ENCODE measurements around the gene DEDD. TPM values are rescaled to one million over a fixed set of nuclear protein-coding genes. Genes with fewer than 3 reads are reported as not detected.

Gene DEDD
- total RNA-seq, 6 donors from 2014 or later = 26.7 to 45.1 (median 35.1) TPM

GRCh38 chr1:161122967-161123366, 9.5 kb downstream of the DEDD start:
- Histone ChIP-seq H3K27ac (no peak overlapping the region), H3K9me3 (no peaks in the 10 kb centered on the region), H3K27me3 (no peaks in the 10 kb centered on the region), H3K4me3 (no peak overlapping the region), H3K36me3 (peaks cover 24 to 83% (median 55%) of the 10 kb centered on the region in 4 donors), H3K4me1 (peaks cover 24 to 42% (median 34%) of the 10 kb centered on the region in 4 donors)
- DNase-seq (no peak), ATAC-seq (ENCODE audit: low FRiP score in 2 of 2) (no peak)
- TF ChIP-seq POLR2A (IDR thresholded peaks at IDR 0.05) (no peak), CTCF (IDR thresholded peaks at IDR 0.05) (no peak), POLR2AphosphoS5 (IDR thresholded peaks at IDR 0.05) (no peak), EP300 (IDR thresholded peaks at IDR 0.05) (no peak)
- 74 to 75% methylated on average over 6 of the region's 6 CpGs for WGBS, 2 donors

- DNase-seq (no peak), ATAC-seq (ENCODE audit: low FRiP score in 2 of 2) (peak in 1 of 2 donors; percentile 19)
- WGBS, 2 donors = 58 to 69% methylated on average over 4 of the region's 4 CpGs
- Histone ChIP-seq H3K4me3 (no peak overlapping the region), H3K36me3 (peaks cover 24 to 72% (median 55%) of the 10 kb centered on the region in 4 donors), H3K27me3 (no peaks in the 10 kb centered on the region), H3K9me3 (no peaks in the 10 kb centered on the region), H3K4me1 (peaks cover 17 to 42% (median 31%) of the 10 kb centered on the region in 4 donors), H3K27ac (no peak overlapping the region)
- TF ChIP-seq CTCF (IDR thresholded peaks at IDR 0.05) (no peak), POLR2AphosphoS5 (IDR thresholded peaks at IDR 0.05) (no peak), POLR2A (IDR thresholded peaks at IDR 0.05) (no peak), EP300 (IDR thresholded peaks at IDR 0.05) (no peak)
Measured at GRCh38 chr1:161121834-161122233, 10.6 kb downstream of the DEDD start.

GRCh38 chr1:161121042-161121650, 11.3 kb downstream of the DEDD start:
- 83 to 84% methylated on average over 3 of the region's 3 CpGs for WGBS, 2 donors
- no peaks in the 10 kb centered on the region for H3K27me3 ChIP-seq
- no peaks in the 10 kb centered on the region for H3K9me3 ChIP-seq
- ATAC-seq (ENCODE audit: low FRiP score in 2 of 2) (no peak), DNase-seq (no peak)
- H3K36me3 ChIP-seq = peaks cover 24 to 65% (median 53%) of the 10 kb centered on the region in 4 donors
- H3K27ac ChIP-seq = no peak overlapping the region
- peaks cover 24 to 49% (median 37%) of the 10 kb centered on the region in 4 donors for H3K4me1 ChIP-seq
- no peak for TF ChIP-seq POLR2A (IDR thresholded peaks at IDR 0.05)
- TF ChIP-seq POLR2AphosphoS5 (IDR thresholded peaks at IDR 0.05) = no peak
- TF ChIP-seq EP300 (IDR thresholded peaks at IDR 0.05) = no peak
- TF ChIP-seq CTCF (IDR thresholded peaks at IDR 0.05) = no peak
- H3K4me3 ChIP-seq = no peak overlapping the region

- Histone ChIP-seq H3K27me3 (no peaks in the 10 kb centered on the region), H3K9me3 (no peaks in the 10 kb centered on the region), H3K4me1 (peaks cover 34 to 67% (median 46%) of the 10 kb centered on the region in 4 donors), H3K27ac (peak overlapping the region; percentile 89 to 97 (median 94)), H3K36me3 (peaks cover 21 to 47% (median 44%) of the 10 kb centered on the region in 4 donors), H3K4me3 (peak overlapping the region in 3 of 4 donors; percentile 70 to 97 (median 89))
- DNase-seq (peak in 1 of 2 donors; percentile 32), ATAC-seq (ENCODE audit: low FRiP score in 2 of 2) (peak; percentile 35 to 49)
- no peak for TF ChIP-seq EP300 (IDR thresholded peaks at IDR 0.05)
- TF ChIP-seq POLR2A (IDR thresholded peaks at IDR 0.05) = no peak
- TF ChIP-seq CTCF (IDR thresholded peaks at IDR 0.05) = peak in 4 of 6 experiments; percentile 32 to 62 (median 46)
- TF ChIP-seq POLR2AphosphoS5 (IDR thresholded peaks at IDR 0.05) = peak in 1 of 2 donors; percentile 21
- 52% methylated on average over 10 of the region's 10 CpGs for WGBS, 2 donors
Measured at GRCh38 chr1:161119092-161119903, 13.2 kb downstream of the DEDD start.
